Stimulated activated CD4-positive, alpha-beta T cell treated with anti-CD3 and anti-CD28 coated beads, Interleukin-1b, Interleukin-23, amount 100 ng/mL, for 1 hour (primary cell): ENCODE measurements around the gene ATP2B2.

Source experiments
- DNase-seq, 2 donors: peaks; one replicate each; pipeline ENCODE4 v3.0.0-alpha.2; 2020; ENCODE audit warnings: low read depth in 2 of 2

ATP2B2 gene

GRCh38 chr3:10448544-10448943 lies 56.8 kb downstream of the ATP2B2 start:
- DNase-seq: no peak

DNA sequence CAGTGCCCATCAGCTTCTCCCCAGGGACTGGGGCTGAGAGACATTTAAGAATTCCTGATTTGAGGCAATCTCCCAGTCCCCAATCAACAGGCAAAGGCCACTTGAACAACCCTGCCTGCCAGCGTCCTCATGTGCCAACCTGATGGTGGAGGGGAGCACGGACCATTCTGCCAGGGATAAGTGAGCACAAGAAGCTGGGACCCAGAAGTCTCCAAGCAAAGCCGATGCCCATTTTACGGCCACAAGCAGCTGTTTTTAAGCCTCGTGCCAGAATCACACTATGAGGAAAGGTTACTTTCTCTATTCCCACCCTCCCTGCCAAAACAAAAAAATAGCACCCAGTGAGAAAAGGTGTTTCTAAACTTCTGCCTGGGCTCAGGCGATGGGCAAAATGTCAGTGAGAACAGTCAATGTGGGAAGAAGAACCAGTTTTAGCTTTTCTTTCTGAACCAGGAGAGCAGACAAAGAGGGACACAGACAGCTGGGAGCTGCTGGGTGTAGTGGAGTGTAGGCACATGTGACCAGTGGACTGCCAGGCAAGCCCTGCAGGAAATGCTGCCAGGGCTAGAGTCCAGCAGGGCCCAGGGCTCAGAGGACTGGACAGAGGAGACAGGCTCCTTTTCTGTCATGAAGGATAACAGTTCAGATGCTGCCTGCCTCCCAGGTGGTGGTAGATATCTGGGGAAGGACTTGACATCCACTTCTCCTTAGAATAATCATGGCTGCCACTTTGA lies 57.7 kb downstream of the ATP2B2 start:
- DNase-seq: no peak

GRCh38 chr3:10447110-10447509 lies 58.3 kb downstream of the ATP2B2 start:
- no peak for DNase-seq

DNA sequence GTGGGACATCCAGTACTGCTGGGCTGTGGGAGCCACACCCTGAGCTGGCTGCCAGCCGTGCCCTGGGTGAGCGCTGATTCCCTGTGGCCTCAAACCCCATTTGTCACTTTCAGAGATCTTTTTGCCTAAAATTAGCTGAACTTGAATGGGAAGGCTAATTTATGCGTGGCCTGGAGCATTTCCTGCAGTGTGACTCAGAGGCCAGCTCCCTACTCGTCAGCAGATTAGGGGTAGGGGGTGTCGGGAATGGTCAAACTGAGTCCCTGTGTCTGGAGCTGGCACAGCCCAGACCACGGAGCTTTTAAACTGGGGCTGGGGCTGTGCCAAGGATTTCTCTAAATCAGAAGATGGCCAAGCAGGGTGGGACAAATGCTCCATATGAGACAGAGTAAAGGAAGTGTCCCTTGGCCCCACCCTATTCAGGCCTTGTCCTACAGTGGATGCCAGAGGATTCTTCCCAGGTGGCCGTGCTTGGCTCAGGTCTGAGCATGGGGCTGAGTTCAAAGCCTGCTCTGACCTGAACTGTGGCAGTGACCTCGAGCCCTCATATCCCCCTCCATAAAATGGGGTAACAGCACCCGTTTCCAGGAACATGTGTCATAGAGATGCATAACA lies 59.7 kb downstream of the ATP2B2 start:
- no peak for DNase-seq

DNA sequence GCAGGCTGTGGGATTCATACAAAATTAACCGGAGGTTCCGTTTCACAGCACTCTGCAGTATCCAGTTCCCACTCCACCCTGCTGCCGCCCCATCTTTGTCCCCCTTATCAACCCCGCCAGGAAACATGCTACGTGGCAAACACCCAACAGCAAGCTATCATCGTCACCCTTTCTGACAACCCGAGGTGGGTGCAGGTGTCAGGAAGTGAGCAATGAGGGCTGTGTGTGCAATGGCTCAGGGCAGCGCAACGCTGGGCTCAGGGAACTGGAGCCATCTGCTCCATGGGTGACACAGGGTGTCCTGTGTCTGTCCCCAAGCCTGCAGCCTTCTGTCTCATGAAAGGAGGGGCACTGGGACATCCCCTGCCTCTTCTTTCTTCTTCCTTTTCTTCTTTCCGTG lies 60.9 kb downstream of the ATP2B2 start:
- DNase-seq: no peak

DNA sequence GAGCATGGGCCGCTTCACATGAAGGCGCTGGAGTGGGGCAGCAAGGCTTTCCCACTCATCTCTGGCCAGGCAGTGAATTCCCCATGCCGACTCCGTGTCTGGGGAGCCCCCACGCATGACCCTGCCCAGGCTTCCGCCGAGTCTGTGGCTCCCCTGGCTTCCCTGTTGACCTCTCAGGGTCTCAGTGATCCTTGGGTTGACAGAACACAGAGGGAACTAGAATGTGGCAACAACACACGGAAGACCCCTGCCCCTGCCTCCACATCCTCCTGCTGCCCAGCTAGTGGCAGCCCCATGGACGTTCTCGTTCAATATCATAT lies 61.3 kb downstream of the ATP2B2 start:
- DNase-seq: no peak

DNA sequence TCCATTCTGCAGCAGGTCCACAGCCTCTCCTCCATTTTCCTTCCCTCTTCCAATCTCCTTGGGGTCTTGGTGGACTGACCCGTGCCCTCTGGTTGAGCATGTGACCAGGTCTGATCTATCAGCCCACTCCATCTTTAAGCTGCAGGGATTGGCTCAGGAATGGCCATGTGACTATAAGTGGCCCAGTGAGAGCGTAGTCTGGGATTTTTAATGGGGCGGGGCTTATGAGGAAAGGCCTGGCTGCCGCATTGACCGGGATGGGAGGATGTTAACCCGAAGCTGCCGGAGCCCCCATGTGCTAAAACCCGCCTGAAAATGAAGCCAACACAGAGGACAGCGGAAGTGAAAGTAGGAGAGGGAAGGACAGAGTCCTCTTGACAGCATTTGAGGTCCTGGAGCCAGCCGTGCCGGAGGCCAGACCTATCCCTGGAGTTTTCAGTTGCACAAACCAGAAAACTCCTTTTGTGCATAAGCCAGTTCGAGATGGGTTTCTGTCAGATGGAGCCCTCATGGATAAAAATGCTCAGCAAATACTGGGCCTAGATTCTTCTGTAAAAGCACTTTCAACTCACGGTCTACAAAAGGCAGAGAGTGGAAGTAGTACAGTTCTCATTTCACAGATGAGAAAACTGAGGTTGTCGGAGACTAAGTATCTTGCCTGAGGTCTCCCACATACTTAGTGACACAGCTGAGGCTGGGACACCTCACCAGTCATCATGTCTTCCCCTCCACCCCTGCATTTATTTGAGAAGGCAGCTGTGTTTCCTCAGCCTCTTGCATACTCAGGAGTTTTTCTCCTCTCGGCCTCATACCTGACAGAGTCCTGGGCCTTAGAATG lies 61.9 kb downstream of the ATP2B2 start:
- DNase-seq: no peak

GRCh38 chr3:10442151-10442795 lies 63.1 kb downstream of the ATP2B2 start:
- no peak for DNase-seq

DNA sequence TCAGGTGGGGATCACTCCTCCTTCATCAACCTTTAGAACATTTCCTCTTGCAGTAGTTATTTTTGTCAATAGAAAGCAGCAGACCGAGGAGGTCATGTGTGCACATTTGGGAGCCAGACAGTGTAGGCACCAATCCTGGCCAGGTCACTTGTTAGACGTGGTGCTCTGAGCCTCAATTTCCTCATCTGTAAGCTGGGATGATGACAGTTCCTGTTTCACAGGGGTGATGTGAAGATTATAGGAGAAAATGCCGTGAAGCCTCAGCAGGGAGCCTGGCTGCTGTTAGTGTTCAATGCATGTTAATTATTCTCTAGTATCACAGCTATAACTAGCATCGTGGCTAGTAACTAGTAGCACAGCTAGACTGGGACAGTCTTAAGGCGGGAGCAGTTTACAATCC lies 64.7 kb downstream of the ATP2B2 start:
- DNase-seq: no peak

- DNase-seq: no peak
These were observed 66.3 kb downstream of the ATP2B2 start for GRCh38 chr3:10438902-10439610.

GRCh38 chr3:10437995-10438901 lies 67.1 kb downstream of the ATP2B2 start:
- no peak for DNase-seq

- DNase-seq: peak in 1 of 2 donors; percentile 37
These were observed 68.0 kb downstream of the ATP2B2 start for GRCh38 chr3:10437272-10437994.

GRCh38 chr3:10435850-10436249 lies 69.5 kb downstream of the ATP2B2 start:
- no peak for DNase-seq

DNA sequence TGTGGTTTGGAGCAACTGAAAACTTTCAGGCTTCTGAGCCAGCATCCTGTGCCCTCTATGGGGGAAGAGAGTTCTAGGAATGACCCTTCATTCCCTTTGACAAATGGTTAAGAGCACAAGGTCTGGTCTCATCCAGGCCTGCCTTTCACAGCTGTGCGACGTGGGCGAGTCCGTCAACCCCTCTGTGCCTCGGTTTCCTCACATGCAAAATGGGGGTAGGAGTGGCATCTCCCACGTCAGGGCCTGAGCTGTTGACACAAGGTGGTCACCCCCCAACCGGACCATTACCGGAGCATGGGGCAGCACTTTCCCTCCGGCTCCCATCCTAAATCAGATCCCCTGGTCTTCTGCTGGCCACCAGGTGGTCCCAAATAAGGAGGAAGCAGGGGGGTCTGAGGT lies 70.4 kb downstream of the ATP2B2 start:
- DNase-seq: no peak

GRCh38 chr3:10434144-10434937 lies 71.0 kb downstream of the ATP2B2 start:
- DNase-seq: no peak

- DNase-seq: no peak
These were observed 72.5 kb downstream of the ATP2B2 start for GRCh38 chr3:10432931-10433330.

DNA sequence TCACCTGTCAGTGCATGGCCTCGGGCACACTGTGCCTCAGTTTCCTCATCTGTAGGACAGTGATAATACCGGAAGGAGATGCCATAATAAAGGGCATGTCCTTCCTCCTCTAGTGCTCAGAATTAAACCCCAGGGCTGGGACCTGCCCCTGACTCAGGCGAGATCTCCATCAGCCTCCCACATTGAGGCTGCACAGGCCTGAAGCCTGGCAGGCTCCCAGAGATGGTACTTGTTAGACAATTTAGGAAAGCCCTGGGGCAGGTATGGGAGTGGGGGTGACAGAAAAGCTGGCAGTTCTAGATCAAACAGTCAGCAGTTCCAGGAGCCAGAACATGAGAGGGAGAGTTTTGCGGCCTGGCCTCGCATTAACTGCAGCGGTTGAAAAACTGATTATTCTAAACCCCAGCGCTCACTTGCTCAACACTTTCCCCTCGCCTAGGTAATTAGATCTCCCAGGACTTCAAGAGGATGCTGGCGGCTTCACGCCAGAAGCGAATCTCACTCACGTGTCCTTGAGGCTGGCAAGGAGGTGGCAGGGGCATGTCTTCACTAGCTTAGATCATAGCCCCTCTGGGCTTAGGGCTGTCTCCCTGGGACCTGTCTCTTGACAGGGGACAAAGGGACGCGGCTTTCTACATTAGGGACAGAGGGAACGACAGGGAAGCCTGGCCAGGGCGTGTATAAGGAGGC lies 73.1 kb downstream of the ATP2B2 start:
- DNase-seq: no peak

- DNase-seq: no peak
These were observed 74.6 kb downstream of the ATP2B2 start for GRCh38 chr3:10430805-10431204.
